Fibroblast of lung (primary cell): Measurements from ENCODE around the gene LHFPL6.

Experiments
- EZH2 ChIP-seq: IDR thresholded peaks from 2 replicates; pipeline ENCODE4 v1.5.1; 2012; ENCODE audit warnings: low read length, control low read depth, mild to moderate bottlenecking; ENCODE audit errors: missing control alignments
- TF ChIP-seq, protein P1 (sequence below), 2 donors: IDR thresholded peaks in 1 of 2; conservative IDR thresholded peaks in 1 of 2; 1 replicate in 1 of 2; 2 replicates in 1 of 2; pipeline ENCODE4 v1.5.1; 2011 to 2012; ENCODE audit warnings: low read length in 2 of 2, control low read depth in 1 of 2, inconsistent platforms in 1 of 2, low read depth in 1 of 2, mild to moderate bottlenecking in 1 of 2

DNA sequence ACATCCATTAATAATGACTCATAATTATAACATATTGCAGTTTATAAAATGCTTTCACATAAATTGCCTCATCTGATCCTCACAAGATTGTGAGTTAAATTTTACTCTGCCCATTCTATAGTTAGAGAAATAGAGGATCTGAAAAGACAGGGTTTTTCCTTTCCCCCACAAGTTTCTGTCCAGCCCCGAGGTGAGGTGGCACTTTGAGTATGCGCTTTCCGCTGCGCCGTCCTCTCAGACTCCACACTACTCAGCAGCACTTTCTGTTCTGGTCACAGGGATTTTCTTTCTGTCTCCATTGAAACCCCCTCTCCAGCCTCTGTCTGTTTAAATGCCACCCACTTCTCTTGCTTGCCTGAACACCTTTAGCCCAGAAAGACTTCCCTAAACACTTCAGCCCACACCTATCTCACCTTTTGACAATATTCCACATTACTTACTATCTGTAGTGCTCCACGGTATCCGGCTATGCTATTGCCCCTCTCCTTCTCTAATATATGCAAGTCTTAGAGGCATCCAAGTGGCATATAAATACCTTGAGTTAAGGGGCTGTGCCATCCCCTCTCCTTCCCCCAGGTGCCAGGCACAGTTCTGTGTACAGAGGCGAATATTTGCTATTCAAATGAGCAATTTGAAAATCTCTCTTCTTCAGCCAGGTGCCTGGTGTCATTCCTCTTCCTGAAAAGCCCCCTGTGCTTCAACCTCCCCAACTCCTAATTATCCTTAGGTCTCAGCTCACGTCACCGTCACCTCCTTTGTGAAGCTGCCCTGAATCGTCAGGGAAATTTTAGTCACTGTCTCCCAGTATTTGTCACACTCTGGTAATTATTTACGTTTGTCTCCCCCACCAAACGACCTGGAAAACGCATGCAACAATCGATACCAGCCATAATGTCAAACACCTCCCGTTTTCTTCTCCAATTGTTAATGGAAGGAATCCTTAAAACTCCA, 296.1 kb downstream of the LHFPL6 start:
- TF ChIP-seq, protein P1, sequence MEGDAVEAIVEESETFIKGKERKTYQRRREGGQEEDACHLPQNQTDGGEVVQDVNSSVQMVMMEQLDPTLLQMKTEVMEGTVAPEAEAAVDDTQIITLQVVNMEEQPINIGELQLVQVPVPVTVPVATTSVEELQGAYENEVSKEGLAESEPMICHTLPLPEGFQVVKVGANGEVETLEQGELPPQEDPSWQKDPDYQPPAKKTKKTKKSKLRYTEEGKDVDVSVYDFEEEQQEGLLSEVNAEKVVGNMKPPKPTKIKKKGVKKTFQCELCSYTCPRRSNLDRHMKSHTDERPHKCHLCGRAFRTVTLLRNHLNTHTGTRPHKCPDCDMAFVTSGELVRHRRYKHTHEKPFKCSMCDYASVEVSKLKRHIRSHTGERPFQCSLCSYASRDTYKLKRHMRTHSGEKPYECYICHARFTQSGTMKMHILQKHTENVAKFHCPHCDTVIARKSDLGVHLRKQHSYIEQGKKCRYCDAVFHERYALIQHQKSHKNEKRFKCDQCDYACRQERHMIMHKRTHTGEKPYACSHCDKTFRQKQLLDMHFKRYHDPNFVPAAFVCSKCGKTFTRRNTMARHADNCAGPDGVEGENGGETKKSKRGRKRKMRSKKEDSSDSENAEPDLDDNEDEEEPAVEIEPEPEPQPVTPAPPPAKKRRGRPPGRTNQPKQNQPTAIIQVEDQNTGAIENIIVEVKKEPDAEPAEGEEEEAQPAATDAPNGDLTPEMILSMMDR (conservative IDR thresholded peaks at IDR 0.05 in 1 of 2, IDR thresholded peaks at IDR 0.05 in 1 of 2; ENCODE audit: low read depth in 1 of 2, low read length in 2 of 2) = no peak
- no peak for TF ChIP-seq EZH2
